ENCODE results near the gene SLC25A6.

GRCh38 chrX:1435241-1435895, 43.5 kb upstream of the SLC25A6 start:
- no peak for TF ChIP-seq EZH2 (IDR thresholded peaks at IDR 0.05; ENCODE audit: low read length)
- no peak for TF ChIP-seq CTCF (optimal IDR thresholded peaks at IDR 0.05 in 1 of 3, IDR thresholded peaks at IDR 0.05 in 1 of 3, conservative IDR thresholded peaks at IDR 0.05 in 1 of 3; ENCODE audit: extremely low read depth in 1 of 3, insufficient read depth in 2 of 3, low read length in 3 of 3)

All from keratinocyte (primary cell).